Forelimb muscle (tissue), 1 donor: Measurements from ENCODE around the gene POU2AF2. TPM values are rescaled to one million over a fixed set of nuclear protein-coding genes. Genes with fewer than 3 reads are reported as not detected.
"Not testable (repeated sequence)": the region's sequence is repeated elsewhere in the genome, so short reads cannot be mapped to it uniquely, and the experiment has no call there.

Source experiments
- DNase-seq: peaks from one replicate; pipeline ENCODE4 v3.0.0-alpha.2; 2013; ENCODE audit warnings: low read depth
- polyA plus RNA-seq: library from polyadenylated mRNA; unstranded; fragments of 120-200 nt; gene quantifications from one replicate; pipeline ENCODE4 v1.2.1, GENCODE V29; 2013; ENCODE audit not compliant: insufficient read length

Gene POU2AF2
- polyA plus RNA-seq, 1 donor, result not detected

DNA sequence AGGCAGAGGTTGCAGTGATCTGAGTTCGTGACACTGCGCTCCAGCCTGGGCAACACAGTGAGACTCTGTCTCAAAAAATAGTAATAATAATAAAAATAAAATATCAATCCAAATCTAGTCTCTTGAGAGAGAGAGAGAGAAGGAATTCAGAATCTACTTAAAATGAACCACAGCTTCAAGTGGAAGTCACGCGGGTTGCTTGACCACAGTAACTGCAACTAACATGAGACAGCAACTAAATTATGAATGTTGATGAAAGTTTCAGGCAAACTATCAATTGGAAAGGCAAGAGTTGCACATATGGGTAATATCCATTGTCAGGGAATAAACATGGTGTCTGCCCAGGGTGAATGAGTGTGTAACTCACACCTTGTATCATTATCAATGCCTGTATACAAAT, 12.5 kb downstream of the POU2AF2 start:
- DNase-seq, result no peak

DNA sequence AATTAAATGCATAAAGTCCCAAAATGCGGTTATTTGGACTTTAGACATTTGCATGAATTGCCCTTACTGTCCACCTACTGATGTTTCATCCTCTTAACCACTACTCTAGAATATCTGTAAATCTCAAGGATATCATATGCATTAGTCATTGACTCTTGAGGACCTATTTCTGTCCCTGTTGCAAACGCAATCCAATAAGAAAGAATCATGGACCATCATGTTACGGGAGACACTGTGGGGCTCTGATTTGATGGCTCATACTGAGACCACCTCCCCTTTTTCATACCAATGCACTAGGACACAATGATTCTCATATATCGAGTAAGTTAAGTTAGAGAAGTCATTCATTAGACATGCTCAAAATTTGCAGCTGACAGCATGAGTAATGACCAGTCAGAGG, 14.4 kb downstream of the POU2AF2 start:
- DNase-seq, result no peak

DNA sequence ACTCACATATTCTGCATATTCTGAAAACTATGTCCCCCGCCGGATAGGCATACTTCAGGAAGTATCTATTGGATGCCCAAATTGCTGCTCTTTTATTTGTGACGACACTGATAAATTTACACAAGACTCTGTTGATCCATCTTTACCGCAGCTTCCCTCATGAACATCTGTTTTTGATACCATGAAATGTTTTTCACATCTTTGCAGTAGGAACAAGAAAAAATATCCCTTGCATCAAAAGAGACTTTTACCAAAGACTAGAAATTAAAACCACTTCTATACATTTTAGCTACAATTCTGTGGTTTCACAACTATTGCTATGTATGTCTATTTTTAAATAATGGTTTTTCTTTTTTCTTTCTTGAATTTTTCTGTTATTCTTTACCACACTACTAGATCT, 15.3 kb downstream of the POU2AF2 start:
- DNase-seq, result no peak

DNA sequence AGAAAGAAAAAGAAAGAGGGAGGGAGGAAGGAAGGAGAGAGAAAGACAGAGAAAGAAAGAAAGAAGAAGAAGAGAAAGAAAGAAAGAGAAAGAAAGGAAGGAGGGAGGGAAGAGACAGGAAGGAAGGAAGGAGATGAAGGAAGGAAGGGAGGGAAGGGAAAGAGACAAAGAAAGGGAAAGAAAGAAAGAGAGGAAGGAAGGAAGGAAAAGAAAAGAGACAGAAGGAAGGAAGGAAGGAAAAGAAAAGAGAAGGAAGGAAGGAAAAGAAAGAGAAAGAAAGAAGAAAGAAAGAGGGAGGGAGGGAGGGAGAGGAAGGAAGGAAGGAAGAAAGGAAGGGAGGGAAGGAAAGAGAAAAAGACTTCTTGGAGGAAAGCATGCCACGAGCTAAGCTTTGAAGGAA, 19.1 kb downstream of the POU2AF2 start:
- DNase-seq, result no peak

DNA sequence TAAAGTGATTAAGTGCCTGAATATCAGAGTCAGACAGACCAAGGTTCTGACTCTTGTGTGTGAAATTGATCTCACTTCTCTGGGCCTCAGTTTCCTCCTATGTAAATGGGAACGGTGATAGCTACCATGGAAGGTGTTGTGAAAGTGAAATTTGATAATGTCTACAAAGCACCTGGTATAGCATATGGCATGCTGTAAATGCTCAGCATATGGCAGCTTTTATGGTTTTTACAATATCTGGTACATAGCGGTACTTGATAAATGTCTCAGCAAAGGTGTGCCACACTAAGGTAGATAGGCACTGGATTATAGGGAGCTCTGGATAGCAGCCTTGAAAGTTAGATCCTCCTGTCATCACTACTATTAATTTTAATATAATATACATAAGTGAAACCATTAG, 19.9 kb downstream of the POU2AF2 start:
- no peak for DNase-seq

DNA sequence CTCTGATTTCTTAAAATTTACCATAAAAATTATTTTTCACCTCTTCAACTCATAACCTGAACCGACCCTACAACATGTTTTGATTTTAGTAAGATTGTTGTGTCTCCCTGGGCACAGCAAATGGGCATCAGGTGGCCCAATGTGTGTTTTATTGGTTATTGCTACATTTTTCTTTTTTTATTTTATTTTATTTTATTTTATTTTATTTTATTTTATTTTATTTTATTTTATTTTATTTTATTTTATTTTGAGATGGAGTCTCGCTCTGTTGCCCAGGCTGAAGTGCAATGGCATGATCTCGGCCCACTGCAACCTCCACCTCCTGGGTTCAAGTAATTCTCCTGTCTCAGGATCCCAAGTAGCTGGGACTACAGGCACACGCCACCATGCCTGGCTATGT, 22.8 kb downstream of the POU2AF2 start:
- not testable (repeated sequence) for DNase-seq

DNA sequence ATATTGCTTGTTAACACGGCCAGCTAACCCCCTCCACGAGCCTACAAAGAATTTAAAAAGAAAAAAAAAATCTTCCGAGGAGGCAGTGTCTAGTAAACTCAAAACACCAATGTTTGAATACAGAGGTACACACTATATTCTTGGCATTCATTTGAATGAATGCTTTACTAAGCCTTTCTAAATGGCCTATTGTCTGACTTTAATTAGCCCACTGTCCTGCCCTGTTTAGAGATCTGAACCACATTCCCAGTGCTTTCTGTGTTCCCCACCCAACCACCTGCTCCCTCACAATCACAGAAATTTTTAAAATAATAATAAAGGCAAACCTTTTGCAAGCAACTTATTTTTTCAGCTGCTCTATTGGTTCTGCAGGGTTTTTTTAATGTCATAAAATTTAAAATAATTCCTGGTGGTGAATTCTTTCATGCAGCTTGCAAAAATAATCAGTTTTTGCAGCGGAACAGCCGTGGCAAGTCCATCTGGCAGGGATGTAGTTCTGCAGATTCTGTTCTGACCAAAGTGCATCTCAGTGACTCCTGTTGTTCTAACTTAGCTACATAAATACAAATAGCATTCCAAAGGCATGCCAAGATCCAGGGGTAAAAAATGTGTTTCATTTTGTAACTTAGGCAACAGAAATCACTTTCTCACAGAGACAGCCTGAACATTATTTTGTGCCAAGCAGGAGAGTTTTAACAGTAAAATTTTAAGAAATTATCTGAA, 23.8 kb downstream of the POU2AF2 start:
- peak; percentile 35 for DNase-seq

DNA sequence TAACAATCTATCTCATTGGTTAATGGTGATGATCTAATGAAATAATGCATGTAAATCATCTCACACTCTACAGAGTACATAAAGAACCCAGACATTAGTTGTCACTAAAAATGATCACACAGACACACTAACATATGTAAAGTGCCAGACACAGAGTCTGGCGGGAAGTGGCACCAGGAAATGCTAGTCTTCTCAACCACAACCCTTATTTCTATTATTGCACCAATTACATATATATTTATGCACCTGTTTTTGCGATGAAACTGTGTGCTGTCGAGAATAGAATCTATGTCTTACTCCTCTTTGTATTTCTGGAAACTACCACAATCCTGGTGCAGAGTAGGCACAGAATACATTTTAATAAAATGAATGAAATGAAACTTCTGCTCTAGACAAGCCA, 26.9 kb downstream of the POU2AF2 start:
- DNase-seq, result no peak

DNA sequence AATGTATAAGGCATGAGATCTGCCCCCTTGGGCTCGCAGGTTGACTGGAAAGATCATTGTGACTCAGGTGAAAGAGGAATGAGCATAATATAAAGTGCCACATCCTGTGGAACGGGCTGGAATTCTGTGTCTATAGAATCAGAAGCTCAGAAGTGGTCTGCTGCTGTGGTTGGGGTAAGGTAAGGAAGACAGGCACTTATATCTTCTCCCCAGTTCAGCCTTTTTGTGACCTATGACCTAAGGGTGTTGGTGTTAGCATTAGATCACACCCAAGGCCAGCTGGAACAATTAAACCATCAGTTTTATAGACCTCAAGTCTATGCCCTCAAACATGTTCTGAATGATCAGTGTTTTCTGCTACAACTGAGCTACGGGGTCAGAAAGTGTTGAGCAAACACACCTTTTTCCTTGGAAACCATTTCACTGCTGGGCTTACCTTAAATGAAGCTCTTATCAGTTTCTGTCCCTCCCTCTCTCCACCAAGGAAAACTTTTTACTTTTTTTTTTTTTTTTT, 37.1 kb downstream of the POU2AF2 start:
- no peak for DNase-seq

DNA sequence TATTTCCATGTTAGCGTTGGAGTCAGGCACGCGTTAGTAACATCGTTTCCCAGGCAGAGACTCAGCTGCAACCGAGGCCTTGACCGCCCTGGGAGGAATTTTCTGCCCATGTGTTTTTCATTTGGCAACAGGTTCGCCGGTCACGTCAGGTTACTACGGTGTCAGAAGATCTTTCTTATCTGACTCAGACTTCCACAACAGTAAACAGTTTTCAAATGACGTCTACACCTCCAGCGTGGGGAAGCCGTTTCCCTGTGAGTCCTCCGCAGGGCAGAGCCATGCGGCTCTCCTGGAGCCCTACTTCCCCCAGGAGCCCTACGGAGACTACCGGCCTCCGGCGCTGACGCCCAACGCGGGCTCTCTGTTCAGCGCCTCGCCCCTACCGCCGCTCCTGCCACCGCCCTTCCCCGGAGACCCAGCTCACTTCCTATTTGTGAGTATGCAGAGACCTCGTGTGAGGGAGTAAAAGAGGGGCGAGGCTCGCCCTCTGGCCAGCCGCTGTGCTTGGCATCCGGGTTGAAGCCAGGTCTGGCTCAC, 38.5 kb downstream of the POU2AF2 start:
- no peak for DNase-seq

DNA sequence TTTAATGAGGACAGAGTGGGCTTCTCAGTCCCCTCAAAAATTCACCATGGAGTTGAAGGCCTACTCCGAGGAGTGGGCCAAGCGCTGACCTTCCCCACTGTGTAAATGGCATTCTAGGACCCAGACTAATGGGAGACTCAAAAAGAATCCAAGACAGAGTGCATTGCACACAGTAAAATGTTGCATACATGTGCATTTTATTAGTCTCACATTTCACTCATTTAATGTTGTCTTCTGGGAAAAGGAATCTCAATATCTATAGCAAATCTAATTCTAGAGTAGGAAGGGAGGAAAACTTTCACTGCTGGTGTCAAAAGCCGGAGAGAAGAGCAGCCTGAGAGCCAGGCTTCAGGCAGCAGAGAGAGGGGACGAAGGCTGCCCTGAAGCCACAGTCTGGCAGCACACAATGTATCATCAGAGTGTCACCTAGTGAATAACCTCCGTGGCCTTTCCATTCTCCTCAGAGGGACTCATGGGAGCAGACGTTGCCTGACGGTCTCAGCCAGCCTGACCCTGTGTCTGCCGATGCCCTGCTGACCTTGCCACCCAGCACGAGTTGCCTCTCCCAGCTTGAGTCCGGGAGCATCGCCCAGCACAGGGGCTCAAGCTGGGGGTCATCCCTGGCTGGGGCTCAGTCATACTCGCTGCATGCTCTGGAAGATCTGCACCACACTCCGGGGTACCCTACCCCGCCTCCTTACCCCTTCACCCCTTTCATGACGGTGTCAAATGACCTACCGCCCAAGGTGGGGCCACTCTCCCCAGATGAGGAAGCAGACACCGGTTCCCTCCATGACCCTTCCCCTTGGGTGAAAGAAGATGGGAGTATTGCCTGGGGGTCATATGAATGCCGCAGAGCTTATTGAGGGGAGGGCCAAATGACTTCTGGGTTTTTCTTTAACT, 39.9 kb downstream of the POU2AF2 start:
- DNase-seq, result no peak

DNA sequence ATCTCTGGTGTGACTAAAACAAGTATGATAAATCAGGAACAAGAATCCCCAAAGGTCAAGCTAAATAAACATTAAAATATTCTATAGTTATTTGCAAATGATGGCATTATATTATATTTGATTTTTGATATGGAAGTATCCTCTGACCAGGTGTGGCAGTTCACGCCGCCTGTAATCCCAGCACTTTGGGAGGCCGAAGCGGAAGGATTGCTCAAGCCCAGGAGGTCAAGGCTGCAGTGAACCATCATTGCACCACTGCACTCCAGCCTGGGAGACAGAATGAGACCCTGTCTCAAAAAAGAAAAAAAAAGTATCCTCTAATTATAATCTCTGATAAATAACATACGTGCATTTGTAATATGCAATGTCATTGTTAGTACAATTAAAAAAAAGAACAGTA, 46.2 kb downstream of the POU2AF2 start:
- no peak for DNase-seq

DNA sequence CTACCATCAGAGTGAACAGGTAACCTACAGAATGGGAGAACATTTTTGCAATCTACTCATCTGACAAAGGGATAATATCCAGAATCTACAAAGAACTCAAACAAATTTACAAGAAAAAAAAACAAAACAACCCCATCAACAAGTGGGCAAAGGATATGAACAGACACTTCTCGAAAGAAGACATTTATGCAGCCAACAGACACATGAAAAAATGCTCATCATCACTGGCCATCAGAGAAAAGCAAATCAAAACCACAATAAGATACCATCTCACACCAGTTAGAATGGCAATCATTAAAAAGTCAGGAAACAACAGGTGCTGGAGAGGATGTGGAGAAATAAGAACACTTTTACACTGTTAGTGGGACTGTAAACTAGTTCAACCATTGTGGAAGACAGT, 46.9 kb downstream of the POU2AF2 start:
- DNase-seq, result not testable (repeated sequence)

DNA sequence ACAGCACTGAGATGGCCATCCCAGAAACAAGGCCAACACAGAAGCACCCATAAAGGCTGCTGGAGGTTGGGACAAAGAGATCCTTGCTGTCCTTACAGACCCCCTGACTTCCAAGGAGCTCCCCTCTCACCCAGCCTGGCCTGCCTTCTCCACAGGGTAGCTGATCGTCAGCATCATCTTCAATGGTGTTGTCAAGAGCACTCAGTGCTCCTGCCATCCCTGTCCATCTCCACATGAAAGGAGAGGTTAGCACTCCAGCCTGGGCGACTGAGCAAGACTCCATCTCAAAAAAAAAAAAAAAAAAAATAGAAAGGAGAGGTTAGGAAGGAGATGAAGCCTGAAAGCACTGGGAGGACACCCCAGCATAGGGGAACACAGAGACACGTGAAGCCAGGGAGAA, 50.7 kb downstream of the POU2AF2 start:
- no peak for DNase-seq

DNA sequence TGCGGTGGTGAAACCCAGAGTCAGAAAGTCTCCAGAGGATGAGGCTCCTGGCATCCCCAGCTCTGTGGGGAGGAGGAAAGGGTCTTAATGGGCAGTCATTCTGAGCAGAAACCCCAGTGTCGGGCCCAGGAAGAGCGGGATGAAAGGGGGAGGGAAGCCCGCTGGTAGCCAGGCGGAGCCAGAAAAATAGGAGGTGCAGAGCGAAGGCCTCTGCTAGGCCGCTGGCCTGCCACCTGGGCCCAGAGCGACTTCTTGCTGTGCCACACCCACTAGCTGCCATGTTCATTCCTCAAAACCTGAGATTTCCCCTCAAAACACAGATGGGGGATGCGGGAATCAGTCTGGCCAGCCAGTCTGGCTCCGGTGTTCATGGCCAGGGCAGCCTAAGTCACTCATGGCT, 52.2 kb downstream of the POU2AF2 start:
- DNase-seq, result no peak

DNA sequence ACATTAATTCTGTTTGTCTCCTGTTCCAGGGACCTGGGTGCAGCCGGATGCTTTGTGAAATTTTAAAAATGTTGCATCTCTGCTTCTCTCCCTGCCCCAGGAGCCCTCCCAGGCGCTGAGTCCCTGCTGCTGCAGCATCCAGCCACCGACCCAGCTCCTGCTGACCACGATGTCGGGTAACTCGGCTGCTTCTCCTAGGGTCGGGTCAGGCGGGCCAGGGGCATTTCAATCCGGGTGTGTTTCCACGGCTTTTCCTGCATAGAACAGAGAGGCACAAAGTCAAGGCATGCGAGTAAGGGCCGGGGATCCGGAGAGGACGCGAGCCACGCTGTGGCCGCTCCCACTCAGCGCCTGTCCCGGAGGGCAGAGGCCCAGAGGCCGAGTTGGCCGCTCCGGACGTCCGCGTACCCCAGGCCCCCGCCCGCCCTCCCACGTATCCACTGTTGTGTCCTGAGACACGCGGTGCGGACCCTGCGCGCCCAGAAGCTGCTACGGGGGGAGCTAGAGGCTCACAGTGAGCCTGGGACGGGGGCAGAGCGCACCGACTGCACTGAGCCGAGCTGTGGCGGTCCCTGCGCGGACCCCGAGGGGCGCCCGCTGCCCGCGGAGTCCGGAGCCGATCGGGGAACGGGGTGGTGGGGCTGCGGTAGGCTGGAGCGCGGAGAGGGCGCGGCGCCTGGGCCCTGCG, 53.0 kb downstream of the POU2AF2 start, which contains the start of gene POU2AF3:
TSS of gene POU2AF3 (plus strand) at position 134 of the 688 bp plus-strand sequence. CDS start at position 170, 36 bp downstream.
- DNase-seq, result no peak

DNA sequence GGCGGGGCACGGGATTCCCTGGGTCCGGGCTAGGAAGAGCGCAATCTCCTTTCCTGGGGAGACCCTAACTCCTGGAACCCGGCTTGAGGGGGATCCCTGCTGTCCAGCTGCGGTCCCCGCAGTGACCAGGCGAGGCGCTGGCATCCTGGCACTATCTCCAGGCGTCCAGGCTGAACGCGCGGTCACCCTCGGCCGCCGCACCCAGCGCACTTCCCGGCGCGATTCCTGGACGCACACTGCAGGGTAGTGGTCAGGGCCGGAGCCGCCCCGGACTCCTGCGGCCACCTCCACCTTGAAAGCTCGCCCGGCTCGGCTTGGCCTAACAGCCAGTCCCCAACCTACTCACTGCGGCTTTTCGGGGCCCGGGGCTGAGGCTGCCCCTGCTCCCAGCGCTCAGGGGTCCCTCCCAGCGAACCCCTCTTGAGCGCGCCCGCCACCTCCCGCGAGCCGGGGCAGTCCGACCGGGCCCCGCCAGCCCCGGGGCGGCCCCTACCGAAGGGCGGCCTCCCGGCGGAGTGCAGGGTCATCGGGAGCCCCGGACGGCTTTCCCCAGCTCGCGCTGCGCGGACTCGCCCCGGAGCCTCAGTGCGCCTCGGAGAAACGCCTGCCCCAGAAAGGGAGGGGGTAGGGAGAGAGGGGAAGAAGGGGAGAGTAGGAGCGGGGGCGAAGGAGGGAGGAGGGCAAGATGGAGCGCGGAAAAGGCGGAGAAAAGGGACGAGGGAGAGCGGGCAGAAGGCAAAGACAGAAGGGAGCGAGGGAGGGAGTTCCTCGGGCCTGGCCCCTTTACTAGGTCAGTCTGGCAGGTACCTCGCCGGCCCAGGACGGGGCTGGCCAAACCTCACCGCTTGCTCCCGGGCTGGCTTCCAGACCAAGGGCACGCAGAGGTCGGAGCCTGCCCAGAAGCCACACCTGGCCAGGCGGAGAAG, 53.8 kb downstream of the POU2AF2 start:
- DNase-seq, result no peak

DNA sequence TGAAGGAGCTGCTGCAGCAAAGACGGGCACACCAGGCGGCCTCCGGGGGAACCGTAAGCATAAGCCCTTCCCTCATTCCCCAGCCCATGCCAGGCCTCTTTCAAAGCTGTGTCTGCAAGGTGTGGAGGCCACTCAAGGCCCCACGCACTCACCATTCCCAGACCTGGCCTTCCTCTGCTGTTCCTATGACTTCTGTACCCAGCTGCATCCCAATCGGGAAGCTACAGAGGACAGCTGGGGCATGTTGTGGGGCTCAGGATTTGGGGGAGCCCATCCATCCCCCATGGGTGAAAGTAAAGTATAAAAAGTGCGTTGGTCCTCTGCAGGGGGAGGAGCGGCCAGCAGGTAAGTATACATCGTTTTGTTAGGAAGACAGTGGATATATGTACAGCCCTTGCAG, 55.0 kb downstream of the POU2AF2 start:
- no peak for DNase-seq

DNA sequence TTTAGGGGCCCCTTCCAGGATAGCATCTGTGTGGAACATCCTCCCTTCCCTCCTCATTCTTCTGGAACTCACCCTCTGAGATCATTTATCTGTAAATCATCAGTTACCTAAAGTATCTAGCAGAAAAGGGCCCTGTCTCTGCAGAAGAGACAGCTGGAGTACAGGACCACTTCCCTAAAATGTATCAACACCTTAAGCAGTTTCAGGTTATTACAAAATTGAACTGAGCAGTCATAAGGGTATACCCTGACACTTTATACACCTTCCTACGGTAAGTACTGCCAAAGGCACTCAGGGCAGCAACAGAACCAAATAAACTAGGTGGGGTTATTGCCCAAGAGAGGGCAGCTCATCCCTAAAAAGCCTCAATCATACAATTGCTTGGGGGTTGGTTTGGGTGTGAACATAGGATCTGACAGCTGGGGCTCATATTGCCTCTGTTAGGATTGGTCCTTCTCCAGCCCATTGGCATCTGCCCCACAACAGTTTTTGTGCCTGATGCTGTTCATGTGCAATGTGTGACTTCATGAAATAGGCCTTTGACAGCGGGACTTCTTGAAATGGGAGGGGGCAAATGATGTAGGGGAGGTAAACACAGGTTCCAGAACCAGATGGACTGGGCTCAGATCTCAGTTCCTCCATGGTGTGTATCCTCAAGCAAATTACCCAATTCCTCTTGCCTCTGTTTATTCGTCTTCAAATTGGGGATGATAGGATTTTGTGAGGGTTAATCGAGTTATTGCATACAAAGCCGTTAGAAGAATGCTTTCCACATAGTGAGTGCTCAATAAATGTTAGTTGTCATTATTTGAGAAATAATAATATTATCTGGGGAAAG, 55.7 kb downstream of the POU2AF2 start:
- DNase-seq, result no peak

DNA sequence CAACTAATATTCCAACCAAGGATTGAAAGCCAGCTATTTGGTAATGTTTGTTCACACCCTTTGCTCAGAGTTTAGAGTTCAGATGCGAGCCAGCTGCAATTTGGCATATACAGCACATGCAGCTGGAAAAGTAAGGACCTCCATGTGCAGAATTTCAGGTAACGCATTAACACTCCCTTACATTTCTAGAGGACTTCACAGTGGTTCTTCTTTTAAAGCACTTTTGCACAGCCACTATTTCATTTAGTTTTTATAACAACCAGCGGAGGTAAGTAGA, 56.3 kb downstream of the POU2AF2 start:
- DNase-seq, result no peak
